Measurements from ENCODE around the gene RBKS.

The RBKS gene

DNA sequence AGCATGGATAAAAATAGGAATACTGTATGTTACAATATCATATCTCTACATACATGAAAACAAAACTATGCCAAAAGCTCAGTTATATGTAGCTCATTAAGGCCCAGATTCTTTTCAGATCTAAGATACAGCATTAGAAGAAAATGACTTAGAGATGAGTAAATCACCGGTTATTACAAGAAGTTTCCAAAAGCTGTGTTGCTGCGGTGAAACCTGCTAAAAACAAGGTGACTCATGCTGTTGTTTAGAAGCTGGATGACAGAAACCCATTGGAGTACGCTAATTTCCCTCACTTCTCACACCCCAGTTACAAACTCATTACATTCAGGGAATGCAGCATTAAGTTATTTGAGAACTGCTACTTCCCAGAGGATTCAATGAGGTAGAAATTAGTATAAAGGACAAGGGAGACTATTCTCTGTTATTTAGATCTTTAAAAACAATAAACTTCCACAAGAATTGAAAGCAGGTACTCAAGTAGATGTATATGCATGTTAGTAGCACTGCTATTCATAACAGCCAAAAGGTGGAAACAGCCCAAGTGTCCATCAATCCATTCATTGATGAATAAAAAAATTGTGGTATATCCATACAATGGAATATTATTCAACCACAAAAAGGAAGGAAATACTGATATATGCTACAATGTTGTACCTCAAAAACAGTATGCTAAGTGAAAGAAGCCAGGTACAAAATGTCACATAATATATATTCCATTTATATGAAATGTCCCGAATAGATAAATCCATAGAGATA is 32.6 kb downstream of the RBKS start:
- Histone ChIP-seq H3K4me3 (replicated peaks; ENCODE audit: insufficient read depth, low read length) (no peak overlapping the region), H3K27me3 (ENCODE audit: insufficient read depth, poor library complexity, severe bottlenecking) (no peaks in the 10 kb centered on the region), H3K27ac (replicated peaks) (no peak overlapping the region)
- TF ChIP-seq, protein P1, sequence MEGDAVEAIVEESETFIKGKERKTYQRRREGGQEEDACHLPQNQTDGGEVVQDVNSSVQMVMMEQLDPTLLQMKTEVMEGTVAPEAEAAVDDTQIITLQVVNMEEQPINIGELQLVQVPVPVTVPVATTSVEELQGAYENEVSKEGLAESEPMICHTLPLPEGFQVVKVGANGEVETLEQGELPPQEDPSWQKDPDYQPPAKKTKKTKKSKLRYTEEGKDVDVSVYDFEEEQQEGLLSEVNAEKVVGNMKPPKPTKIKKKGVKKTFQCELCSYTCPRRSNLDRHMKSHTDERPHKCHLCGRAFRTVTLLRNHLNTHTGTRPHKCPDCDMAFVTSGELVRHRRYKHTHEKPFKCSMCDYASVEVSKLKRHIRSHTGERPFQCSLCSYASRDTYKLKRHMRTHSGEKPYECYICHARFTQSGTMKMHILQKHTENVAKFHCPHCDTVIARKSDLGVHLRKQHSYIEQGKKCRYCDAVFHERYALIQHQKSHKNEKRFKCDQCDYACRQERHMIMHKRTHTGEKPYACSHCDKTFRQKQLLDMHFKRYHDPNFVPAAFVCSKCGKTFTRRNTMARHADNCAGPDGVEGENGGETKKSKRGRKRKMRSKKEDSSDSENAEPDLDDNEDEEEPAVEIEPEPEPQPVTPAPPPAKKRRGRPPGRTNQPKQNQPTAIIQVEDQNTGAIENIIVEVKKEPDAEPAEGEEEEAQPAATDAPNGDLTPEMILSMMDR (IDR thresholded peaks at IDR 0.05; ENCODE audit: insufficient read depth, low read length), result no peak
- no peak for TF ChIP-seq SPI1 (IDR thresholded peaks at IDR 0.05; ENCODE audit: borderline replicate concordance, low read depth)
- TF ChIP-seq, protein P2, sequence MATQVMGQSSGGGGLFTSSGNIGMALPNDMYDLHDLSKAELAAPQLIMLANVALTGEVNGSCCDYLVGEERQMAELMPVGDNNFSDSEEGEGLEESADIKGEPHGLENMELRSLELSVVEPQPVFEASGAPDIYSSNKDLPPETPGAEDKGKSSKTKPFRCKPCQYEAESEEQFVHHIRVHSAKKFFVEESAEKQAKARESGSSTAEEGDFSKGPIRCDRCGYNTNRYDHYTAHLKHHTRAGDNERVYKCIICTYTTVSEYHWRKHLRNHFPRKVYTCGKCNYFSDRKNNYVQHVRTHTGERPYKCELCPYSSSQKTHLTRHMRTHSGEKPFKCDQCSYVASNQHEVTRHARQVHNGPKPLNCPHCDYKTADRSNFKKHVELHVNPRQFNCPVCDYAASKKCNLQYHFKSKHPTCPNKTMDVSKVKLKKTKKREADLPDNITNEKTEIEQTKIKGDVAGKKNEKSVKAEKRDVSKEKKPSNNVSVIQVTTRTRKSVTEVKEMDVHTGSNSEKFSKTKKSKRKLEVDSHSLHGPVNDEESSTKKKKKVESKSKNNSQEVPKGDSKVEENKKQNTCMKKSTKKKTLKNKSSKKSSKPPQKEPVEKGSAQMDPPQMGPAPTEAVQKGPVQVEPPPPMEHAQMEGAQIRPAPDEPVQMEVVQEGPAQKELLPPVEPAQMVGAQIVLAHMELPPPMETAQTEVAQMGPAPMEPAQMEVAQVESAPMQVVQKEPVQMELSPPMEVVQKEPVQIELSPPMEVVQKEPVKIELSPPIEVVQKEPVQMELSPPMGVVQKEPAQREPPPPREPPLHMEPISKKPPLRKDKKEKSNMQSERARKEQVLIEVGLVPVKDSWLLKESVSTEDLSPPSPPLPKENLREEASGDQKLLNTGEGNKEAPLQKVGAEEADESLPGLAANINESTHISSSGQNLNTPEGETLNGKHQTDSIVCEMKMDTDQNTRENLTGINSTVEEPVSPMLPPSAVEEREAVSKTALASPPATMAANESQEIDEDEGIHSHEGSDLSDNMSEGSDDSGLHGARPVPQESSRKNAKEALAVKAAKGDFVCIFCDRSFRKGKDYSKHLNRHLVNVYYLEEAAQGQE (IDR thresholded peaks at IDR 0.05; ENCODE audit: insufficient replicate concordance, low read depth), result no peak
- no peak for TF ChIP-seq GABPA (IDR thresholded peaks at IDR 0.05; ENCODE audit: low read depth)
- no peak for TF ChIP-seq POLR2AphosphoS5 (IDR thresholded peaks at IDR 0.05; ENCODE audit: low read depth)
- DNase-seq (ENCODE audit: low read depth in 1 of 2, low spot score in 1 of 2), result no peak

DNA sequence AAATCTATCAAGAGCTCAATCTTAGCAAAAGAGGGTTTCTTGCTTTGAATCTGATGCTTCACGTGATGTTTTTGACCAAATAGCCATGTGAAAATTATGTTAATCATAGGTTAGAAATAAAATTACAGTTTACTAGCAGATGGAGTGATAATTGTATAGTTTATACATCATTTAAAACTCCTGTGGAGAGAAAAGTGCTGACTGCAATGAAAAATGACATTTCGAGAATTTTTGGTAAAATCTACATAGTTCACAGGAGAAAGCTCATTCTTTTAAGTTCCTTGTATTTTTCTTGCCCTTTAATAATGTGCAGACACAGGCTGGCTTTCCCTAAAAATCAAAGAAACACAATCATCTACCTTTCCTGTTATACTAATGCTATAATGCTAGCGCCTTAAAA is 33.2 kb downstream of the RBKS start:
- no peak overlapping the region for H3K27ac ChIP-seq (replicated peaks)
- DNase-seq (ENCODE audit: low read depth in 1 of 2, low spot score in 1 of 2), result no peak
- TF ChIP-seq SPI1 (IDR thresholded peaks at IDR 0.05; ENCODE audit: borderline replicate concordance, low read depth), result no peak
- TF ChIP-seq, protein P1 (IDR thresholded peaks at IDR 0.05; ENCODE audit: insufficient read depth, low read length), result no peak
- TF ChIP-seq, protein P2 (IDR thresholded peaks at IDR 0.05; ENCODE audit: insufficient replicate concordance, low read depth), result no peak
- no peak for TF ChIP-seq GABPA (IDR thresholded peaks at IDR 0.05; ENCODE audit: low read depth)
- no peak for TF ChIP-seq POLR2AphosphoS5 (IDR thresholded peaks at IDR 0.05; ENCODE audit: low read depth)
- H3K27me3 ChIP-seq (ENCODE audit: insufficient read depth, poor library complexity, severe bottlenecking), result no peaks in the 10 kb centered on the region
- H3K4me3 ChIP-seq (replicated peaks; ENCODE audit: insufficient read depth, low read length), result no peak overlapping the region

DNA sequence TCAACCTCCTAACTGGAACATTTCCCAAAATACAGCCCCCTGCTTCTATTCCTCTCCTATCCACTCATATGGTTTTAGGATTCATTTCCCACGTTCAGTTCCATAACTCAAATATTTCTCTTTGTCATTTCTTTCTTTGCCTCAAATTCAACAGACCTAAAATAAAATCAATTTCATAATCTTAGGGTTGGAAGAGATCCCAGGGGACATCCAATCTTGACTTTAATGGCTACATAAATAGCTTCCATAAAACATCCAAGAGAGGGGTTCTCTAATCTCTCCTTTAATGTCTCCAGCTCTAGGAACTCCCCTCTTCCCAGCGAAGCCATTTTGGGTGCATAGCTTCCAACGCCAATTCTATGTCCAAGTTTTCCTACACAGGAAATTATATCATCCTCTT is 33.8 kb downstream of the RBKS start:
- Histone ChIP-seq H3K27me3 (ENCODE audit: insufficient read depth, poor library complexity, severe bottlenecking) (no peaks in the 10 kb centered on the region), H3K27ac (replicated peaks) (no peak overlapping the region), H3K4me3 (replicated peaks; ENCODE audit: insufficient read depth, low read length) (no peak overlapping the region)
- no peak for TF ChIP-seq POLR2AphosphoS5 (IDR thresholded peaks at IDR 0.05; ENCODE audit: low read depth)
- no peak for TF ChIP-seq SPI1 (IDR thresholded peaks at IDR 0.05; ENCODE audit: borderline replicate concordance, low read depth)
- TF ChIP-seq, protein P2 (IDR thresholded peaks at IDR 0.05; ENCODE audit: insufficient replicate concordance, low read depth), result no peak
- TF ChIP-seq, protein P1 (IDR thresholded peaks at IDR 0.05; ENCODE audit: insufficient read depth, low read length), result no peak
- no peak for TF ChIP-seq GABPA (IDR thresholded peaks at IDR 0.05; ENCODE audit: low read depth)
- no peak for DNase-seq (ENCODE audit: low read depth in 1 of 2, low spot score in 1 of 2)

Measured in HL-60 (cell line).